ENCODE measurements around the gene SMS.

SMS gene

GRCh38 chrX:21940356-21940829, at the start of gene SMS:
SMS (plus strand) TSS chrX:21940709; CDS start chrX:21940825, 116 bp downstream.
- DNase-seq (ENCODE audit: low read depth) = peak; percentile 23

- DNase-seq (ENCODE audit: low read depth) = no peak
These were observed 35.2 kb upstream of the SMS start for GRCh38 chrX:21905313-21905712.

- DNase-seq (ENCODE audit: low read depth) = no peak
These were observed 34.6 kb upstream of the SMS start for GRCh38 chrX:21905953-21906352.

- no peak for DNase-seq (ENCODE audit: low read depth)
These were observed 33.2 kb upstream of the SMS start for GRCh38 chrX:21907260-21907659.

GRCh38 chrX:21911481-21911880, 29.0 kb upstream of the SMS start:
- no peak for DNase-seq (ENCODE audit: low read depth)

- DNase-seq (ENCODE audit: low read depth) = no peak
These were observed 28.3 kb upstream of the SMS start for GRCh38 chrX:21912220-21912619.

GRCh38 chrX:21912989-21913388, 27.5 kb upstream of the SMS start:
- no peak for DNase-seq (ENCODE audit: low read depth)

GRCh38 chrX:21926116-21926515, 14.4 kb upstream of the SMS start:
- DNase-seq (ENCODE audit: low read depth) = no peak

GRCh38 chrX:21926527-21927278, 13.8 kb upstream of the SMS start:
- no peak for DNase-seq (ENCODE audit: low read depth)

- no peak for DNase-seq (ENCODE audit: low read depth)
These were observed 11.3 kb upstream of the SMS start for GRCh38 chrX:21929209-21929608.

- DNase-seq (ENCODE audit: low read depth) = no peak
These were observed 9.5 kb upstream of the SMS start for GRCh38 chrX:21930986-21931385.

- DNase-seq (ENCODE audit: low read depth) = no peak
These were observed 8.1 kb upstream of the SMS start for GRCh38 chrX:21932292-21933002.

- no peak for DNase-seq (ENCODE audit: low read depth)
These were observed 7.4 kb upstream of the SMS start for GRCh38 chrX:21933077-21933476.

- DNase-seq (ENCODE audit: low read depth) = no peak
These were observed 6.1 kb upstream of the SMS start for GRCh38 chrX:21934414-21934813.

- DNase-seq (ENCODE audit: low read depth) = no peak
These were observed 603 bp upstream of the SMS start for GRCh38 chrX:21939906-21940305.

GRCh38 chrX:21943460-21944135, 3.1 kb downstream of the SMS start:
- no peak for DNase-seq (ENCODE audit: low read depth)

GRCh38 chrX:21944136-21944615, 3.7 kb downstream of the SMS start:
- no peak for DNase-seq (ENCODE audit: low read depth)

- DNase-seq (ENCODE audit: low read depth) = no peak
These were observed 6.6 kb downstream of the SMS start for GRCh38 chrX:21946925-21947641.

- no peak for DNase-seq (ENCODE audit: low read depth)
These were observed 7.2 kb downstream of the SMS start for GRCh38 chrX:21947671-21948070.

GRCh38 chrX:21948897-21949578, 8.5 kb downstream of the SMS start:
- no peak for DNase-seq (ENCODE audit: low read depth)

- DNase-seq (ENCODE audit: low read depth) = no peak
These were observed 9.2 kb downstream of the SMS start for GRCh38 chrX:21949689-21950088.
